AG20443 (cell line): ENCODE measurements around the gene FRS3.
A peak's percentile ranks its signal among the peaks of the same experiment; 100 is the strongest.
"Not testable (repeated sequence)": the region's sequence is repeated elsewhere in the genome, so short reads cannot be mapped to it uniquely, and the experiment has no call there.

Experiments used
- DNase-seq: peaks from one replicate; pipeline ENCODE4 v3.0.0; 2012; ENCODE audit warnings: low spot score, mixed read lengths

Gene FRS3

GRCh38 chr6:41768545-41769308 lies 11.0 kb downstream of the FRS3 start:
- no peak for DNase-seq

GRCh38 chr6:41767112-41767833 lies 12.4 kb downstream of the FRS3 start:
- peak; percentile 92 for DNase-seq

DNA sequence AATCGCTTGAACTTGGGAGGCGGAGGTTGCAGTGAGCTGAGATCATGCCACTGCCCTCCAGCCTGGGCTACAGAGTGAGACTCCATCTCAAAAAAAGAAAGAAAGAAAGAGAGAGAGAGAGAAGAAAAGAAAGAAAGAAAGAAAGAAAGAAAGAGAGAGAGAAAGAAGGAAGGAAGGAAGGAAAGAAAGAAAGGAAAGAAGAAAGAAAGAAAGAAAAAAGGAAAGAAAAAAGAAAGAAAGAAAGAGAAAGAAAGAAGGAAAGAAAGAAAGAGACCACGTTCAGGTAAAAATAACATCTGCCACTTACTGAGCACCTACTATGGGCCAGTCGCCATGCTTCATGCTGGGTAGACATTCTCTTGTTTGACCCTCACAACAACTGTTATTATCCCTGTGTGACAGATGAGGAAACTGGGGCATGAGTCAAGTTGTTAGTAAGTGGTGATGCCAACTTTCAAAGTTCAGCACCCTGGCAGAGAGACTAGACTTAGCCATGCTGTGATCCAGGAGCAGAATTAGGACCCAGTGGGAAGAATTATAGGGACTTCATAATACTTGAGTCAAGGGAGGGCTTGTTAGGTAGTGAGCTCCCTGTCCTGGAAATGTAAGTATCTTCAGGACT lies 13.5 kb downstream of the FRS3 start:
- not testable (repeated sequence) for DNase-seq

DNA sequence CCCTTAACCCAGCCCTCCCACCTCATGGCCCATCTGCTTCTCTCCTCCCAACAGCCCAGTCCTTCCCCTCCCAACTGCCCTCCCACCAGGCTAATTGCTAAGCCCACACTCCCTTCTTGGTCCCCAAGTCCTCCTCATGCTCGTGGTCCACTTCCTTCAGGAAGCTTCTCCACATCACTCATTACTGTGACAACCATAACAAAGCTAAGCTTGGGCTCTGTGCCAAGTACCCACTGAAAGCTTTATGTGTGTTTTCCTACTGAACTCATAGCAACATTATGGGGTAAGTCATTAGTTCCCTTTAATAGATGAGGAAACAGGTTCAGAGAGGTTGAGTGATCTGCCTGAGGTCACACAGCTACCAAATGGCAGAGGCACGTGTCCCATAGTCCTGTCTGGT lies 16.2 kb downstream of the FRS3 start:
- DNase-seq = no peak

GRCh38 chr6:41759905-41760579 lies 19.7 kb downstream of the FRS3 start:
- DNase-seq = no peak

DNA sequence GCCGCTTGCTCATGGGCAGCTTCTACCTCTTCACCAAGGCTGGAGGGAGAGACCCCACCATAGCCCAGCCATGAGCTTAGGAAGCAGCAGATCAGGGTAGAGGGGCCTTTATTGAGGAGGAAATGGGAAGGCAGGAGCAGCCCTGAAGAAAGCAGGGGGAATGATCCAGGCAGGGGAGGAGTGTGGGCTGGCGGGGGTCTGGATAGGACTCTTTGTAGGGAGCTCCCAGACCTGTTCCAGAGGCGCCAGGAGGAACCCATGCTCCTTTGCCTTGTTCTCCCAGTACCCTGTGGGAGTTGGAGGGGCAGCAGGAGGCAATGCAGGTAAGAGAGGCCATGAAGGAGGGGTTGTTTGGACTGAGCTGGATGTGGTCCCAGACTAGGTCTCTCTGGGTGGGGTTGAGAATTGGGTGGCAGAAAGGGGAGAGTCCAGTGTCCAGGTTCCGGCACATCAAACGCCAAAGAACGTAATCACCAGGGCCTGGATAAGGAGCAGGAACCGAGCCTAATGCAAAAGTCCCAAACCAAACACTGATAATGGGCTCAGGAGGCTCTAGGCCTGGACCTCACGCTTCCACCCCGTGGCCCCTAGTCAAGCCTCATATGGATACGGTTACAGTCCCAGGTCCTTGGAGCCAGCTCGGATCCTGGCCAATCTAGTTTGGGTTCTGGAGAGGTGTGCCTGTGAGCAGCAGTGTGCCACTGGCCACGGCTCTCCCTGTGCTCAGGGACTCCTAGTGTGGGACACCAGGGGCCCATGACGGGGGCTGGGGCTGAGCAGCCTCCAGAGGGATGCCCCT lies 20.4 kb downstream of the FRS3 start:
- DNase-seq = no peak

DNA sequence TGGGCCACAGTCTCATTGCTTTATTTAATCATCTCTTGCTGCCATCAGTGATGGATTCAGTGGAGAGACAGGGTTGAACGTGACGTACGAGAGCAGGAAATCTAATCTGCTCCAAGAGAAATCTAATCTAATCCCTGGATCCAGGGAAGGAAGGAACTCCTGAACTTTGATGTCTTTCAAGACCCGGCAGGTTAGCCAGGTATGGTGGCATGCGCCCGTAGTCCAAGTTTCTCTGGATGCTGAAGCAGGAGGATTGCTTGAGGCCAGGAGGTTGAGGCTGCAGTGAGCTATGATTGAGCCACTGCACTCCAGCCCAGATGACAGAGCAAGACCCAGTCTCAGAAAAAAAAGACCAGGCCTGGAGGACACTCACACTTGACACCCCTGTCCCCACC lies 21.1 kb downstream of the FRS3 start:
- no peak for DNase-seq

DNA sequence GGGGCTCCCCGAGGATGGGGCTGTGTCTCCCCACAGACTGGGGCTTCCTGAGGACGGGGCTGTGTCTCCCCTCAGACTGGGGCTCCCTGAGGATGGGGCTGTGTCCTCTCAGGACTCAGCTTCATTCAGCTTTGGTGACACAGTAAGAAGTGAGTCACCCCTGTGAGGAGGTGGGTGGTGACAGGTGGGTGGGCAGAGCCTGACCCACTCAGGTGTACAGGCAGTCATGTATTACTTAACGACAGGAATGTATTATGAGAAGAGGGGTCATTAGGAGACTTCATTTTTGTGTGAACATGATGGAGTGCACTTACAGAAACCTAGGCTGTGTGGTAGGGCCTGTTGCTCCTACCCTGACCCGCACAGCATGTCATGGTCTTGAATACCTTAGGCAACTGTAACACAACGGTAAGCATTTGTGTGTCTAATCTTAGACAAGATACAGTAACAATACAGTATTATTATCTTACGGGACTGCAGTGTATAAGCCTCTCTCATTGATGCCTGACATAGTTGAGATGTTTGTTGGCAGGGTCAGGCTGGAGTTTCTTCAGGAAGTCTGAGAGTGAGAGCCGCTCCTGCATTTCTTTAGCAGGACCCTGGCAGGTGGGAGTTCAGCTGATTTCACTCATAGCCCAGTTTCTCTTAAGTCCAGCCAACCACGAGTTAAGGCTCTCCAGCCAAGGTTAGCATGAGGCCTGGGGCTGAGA lies 21.6 kb downstream of the FRS3 start:
- DNase-seq = no peak

DNA sequence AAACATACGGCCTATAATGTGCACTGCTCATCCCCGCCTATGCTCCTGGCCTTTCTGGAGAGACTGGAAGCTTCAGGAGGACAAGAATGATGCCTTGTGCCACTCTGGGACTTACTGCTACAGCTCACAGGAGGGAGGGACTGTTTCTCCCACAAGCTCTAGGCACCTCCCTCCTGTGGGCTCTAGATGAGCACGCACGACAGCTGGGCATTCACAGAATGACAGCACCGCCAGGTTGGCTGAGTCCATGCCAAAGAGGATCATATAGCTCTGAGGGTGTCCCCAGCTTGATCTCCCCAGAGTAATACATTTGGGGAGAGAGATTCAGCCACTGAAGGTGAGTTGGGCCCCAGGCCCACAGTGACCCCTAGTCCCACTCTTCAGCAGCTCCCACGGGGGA lies 22.4 kb downstream of the FRS3 start:
- DNase-seq = no peak

GRCh38 chr6:41756354-41756753 lies 23.3 kb downstream of the FRS3 start:
- DNase-seq = no peak

DNA sequence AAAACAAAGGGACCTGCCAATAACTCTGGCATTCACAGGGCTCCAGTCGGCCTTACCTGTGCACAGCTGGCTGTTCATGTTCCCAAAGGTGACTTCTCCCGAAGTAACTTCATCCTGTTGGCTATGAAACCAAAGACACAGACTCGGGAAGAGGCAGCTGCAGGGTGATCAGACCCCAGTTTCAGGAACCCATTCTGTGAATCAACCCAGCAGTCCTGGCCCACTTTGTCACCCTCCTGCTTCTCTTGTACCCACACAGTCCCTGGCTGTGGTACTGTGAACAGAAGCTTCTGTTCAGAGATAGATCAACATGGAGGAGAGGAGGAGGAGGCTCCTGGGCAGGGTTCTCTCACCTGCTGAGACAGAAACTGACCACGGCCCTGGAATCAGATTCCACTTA lies 23.8 kb downstream of the FRS3 start:
- DNase-seq = no peak

- no peak for DNase-seq
Measured at GRCh38 chr6:41750374-41750773, 29.3 kb downstream of the FRS3 start.

GRCh38 chr6:41748542-41748941 lies 31.2 kb downstream of the FRS3 start:
- no peak for DNase-seq

DNA sequence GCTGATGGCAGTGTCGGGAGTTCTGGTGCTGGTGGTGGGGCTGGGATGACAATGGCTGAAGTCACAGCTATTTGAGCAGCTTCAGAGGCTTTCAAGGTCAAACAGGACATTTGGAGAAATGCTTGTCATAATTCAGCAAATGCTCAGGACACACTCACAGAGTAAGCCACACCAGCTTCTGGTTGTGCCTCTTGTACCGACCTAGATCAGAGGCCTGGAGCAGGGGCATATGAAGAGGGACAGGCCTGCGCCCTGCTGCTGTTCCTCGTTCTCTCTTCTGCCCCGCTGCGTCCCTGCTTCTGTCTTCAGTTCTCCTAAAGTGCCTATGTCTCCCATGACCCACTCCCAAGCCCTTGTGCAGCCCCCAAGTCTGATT lies 31.6 kb downstream of the FRS3 start:
- no peak for DNase-seq

- DNase-seq = no peak
Measured at GRCh38 chr6:41747256-41748101, 32.2 kb downstream of the FRS3 start, which contains the start of gene PGC. PGC (minus strand) TSS chr6:41747397; CDS start chr6:41747334, 63 bp downstream.

DNA sequence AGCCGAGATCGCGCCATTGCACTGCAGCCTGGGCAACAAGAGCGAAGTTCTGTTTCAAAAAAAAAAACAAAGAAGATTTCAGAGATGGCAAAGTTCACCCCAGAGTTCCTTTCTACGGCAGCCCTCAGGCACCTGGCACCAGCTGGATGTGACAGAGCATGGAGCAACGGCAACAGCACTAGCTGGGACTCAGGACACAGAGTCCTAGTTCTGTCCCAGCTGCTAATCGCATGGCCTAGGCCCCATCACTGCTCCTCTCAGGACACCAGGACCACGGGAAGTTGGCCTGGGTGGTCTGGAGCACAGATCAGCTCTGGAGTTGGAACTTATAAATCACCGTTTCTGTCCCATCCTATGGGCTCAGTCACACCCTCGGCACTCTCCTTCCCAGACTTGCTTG lies 33.6 kb downstream of the FRS3 start:
- DNase-seq = no peak

- DNase-seq = no peak
Measured at GRCh38 chr6:41744236-41744787, 35.4 kb downstream of the FRS3 start.

- no peak for DNase-seq
Measured at GRCh38 chr6:41743406-41744235, 36.1 kb downstream of the FRS3 start.
